HepG2 (cell line): ENCODE data around the gene P4HTM. TPM values are rescaled to one million over a fixed set of nuclear protein-coding genes. Genes with fewer than 3 reads are reported as not detected.

Experiments
- ATAC-seq: fragments of 200-7000 bp; cut with Tn5 transposase; 3 replicates; pipeline ENCODE4 v1.9.1; 2020; ENCODE audit warnings: mild to moderate bottlenecking, moderate library complexity
- BruUV-seq: library from RNA; stranded (reverse); fragments of 400-500 nt; replicated peaks from 2 replicates; lab custom pipeline; 2021; lab: Mats Ljungman, UMichigan
- CTCF ChIA-PET: fragments of 300-600 bp; formaldehyde crosslinking; extraction: SDS; loops from one replicate; lab custom pipeline; 2021; ENCODE audit warnings: low total read pairs, inconsistent platforms, low intra/inter-chr PET ratio; lab: Yijun Ruan, JAX
- POLR2A ChIA-PET: fragments of 350-600 bp; sonication (Branson Sonifier 250); formaldehyde crosslinking; loops from one replicate; lab custom pipeline; 2020; ENCODE audit warnings: antibody characterized with exemption, inconsistent platforms; lab: Yijun Ruan, JAX
- DNase-seq: peaks from one replicate; pipeline ENCODE4 v3.0.0-alpha.2; 2015; ENCODE audit warnings: low spot score
- FAIRE-seq: peaks from 3 replicates; lab custom pipeline; 2011; peaks lifted over from hg19 to GRCh38; lab: Jason Lieb, UNC
- H2AFZ ChIP-seq: one replicate; pipeline ENCODE4 v1.6.1; 2011; ENCODE audit warnings: low read length, inconsistent platforms
- H3K27ac ChIP-seq: fragments of 300-600 bp; 3 replicates; pipeline ENCODE4 v1.8.0; 2011; ENCODE audit warnings: mixed run types, mild to moderate bottlenecking, mixed read lengths, low read length, inconsistent platforms; ENCODE audit not compliant: insufficient read depth; ENCODE audit errors: extremely low read length
- H3K27me3 ChIP-seq, 2 experiments: fragments of 200-600 bp in 1 of 2; 2 replicates in 1 of 2; 3 replicates in 1 of 2; pipeline versions ENCODE4 v1.6.0 to v1.8.0; 2011; ENCODE audit warnings: low read length in 2 of 2, mild to moderate bottlenecking in 2 of 2, moderate library complexity in 2 of 2, inconsistent platforms in 1 of 2; ENCODE audit not compliant: insufficient read depth in 2 of 2, control insufficient read depth in 1 of 2
- H3K36me3 ChIP-seq, 2 experiments: fragments of 200-600 bp in 1 of 2; replicated peaks in 1 of 2; 2 replicates in 1 of 2; 3 replicates in 1 of 2; pipeline versions ENCODE4 v1.5.1 to v1.8.0; 2011; ENCODE audit warnings: low read length in 2 of 2, inconsistent platforms in 1 of 2; ENCODE audit not compliant: insufficient read depth in 2 of 2, control insufficient read depth in 1 of 2
- H3K4me1 ChIP-seq: 2 replicates; pipeline ENCODE4 v1.5.1; 2012; ENCODE audit warnings: low read length, inconsistent platforms; ENCODE audit not compliant: insufficient read depth
- H3K4me2 ChIP-seq: 2 replicates; pipeline ENCODE4 v1.6.0; 2011; ENCODE audit warnings: low read depth, low read length, inconsistent platforms
- H3K4me3 ChIP-seq, 3 experiments: fragments of 200-600 bp in 1 of 3; sonication (generic), shearing (Covaris generic) in 1 of 3; replicated peaks in 1 of 3; 2 replicates each; pipeline ENCODE4 v1.5.1; 2011 to 2016; ENCODE audit warnings: low read length in 3 of 3, inconsistent platforms in 2 of 3, low read depth in 2 of 3, mild to moderate bottlenecking in 2 of 3, control low read depth in 1 of 3, mixed read lengths in 1 of 3; ENCODE audit not compliant: insufficient read depth in 1 of 3
- H3K79me2 ChIP-seq: one replicate; pipeline ENCODE4 v1.6.1; 2011; ENCODE audit warnings: low read length, inconsistent platforms; ENCODE audit not compliant: insufficient read depth
- H3K9ac ChIP-seq: 2 replicates; pipeline ENCODE4 v1.6.0; 2011; ENCODE audit warnings: mild to moderate bottlenecking, low read depth, low read length, inconsistent platforms; ENCODE audit not compliant: insufficient read depth
- H3K9me3 ChIP-seq: 2 replicates; pipeline ENCODE4 v1.5.1; 2012; ENCODE audit warnings: mild to moderate bottlenecking, low read length
- H4K20me1 ChIP-seq: 2 replicates; pipeline ENCODE4 v1.6.0; 2011; ENCODE audit warnings: inconsistent platforms, mild to moderate bottlenecking, low read length, moderate library complexity; ENCODE audit not compliant: insufficient read depth
- BORCS8-MEF2B ChIP-seq: sonication (generic); formaldehyde crosslinking; IDR thresholded peaks from 2 replicates; pipeline ENCODE4 v1.8.0; 2022; ENCODE audit warnings: mild to moderate bottlenecking, missing genetic modification reagents
- DDIT3 ChIP-seq: sonication (generic); formaldehyde crosslinking; IDR thresholded peaks from 2 replicates; pipeline ENCODE4 v1.4.0; 2020; ENCODE audit warnings: mild to moderate bottlenecking, missing genetic modification reagents
- ELF4 ChIP-seq: sonication (generic); formaldehyde crosslinking; IDR thresholded peaks from 2 replicates; pipeline ENCODE4 v1.5.0; 2020; ENCODE audit warnings: missing genetic modification reagents, mild to moderate bottlenecking, moderate library complexity, borderline replicate concordance
- KDM5A ChIP-seq: fragments of 200-600 bp; sonication (generic); IDR thresholded peaks from 2 replicates; pipeline ENCODE4 v1.7.0; 2018; ENCODE audit warnings: antibody characterized with exemption, mild to moderate bottlenecking, low read length, borderline replicate concordance
- KDM5B ChIP-seq: sonication (generic); formaldehyde crosslinking; IDR thresholded peaks from 2 replicates; pipeline ENCODE4 v1.4.0; 2020; ENCODE audit warnings: missing genetic modification reagents, mild to moderate bottlenecking, borderline replicate concordance
- POLR2G ChIP-seq: fragments of 200-400 bp; formaldehyde crosslinking; IDR thresholded peaks from 2 replicates; pipeline ENCODE4 v1.6.1; 2018; ENCODE audit warnings: mild to moderate bottlenecking, low read depth, low read length, moderate library complexity
- RFX5 ChIP-seq: IDR thresholded peaks from 2 replicates; pipeline ENCODE4 v1.6.1; 2011; ENCODE audit warnings: low read depth, low read length, improper control_type of control experiment
- TFE3 ChIP-seq: IDR thresholded peaks from 2 replicates; pipeline ENCODE4 v1.6.1; 2016
- ZBTB46 ChIP-seq: sonication (generic); formaldehyde crosslinking; IDR thresholded peaks from 2 replicates; pipeline ENCODE4 v1.4.0; 2020; ENCODE audit warnings: mild to moderate bottlenecking, missing genetic modification reagents, borderline replicate concordance
- ZNF205 ChIP-seq: IDR thresholded peaks from 2 replicates; pipeline ENCODE4 v1.6.1; 2018; ENCODE audit warnings: missing biosample characterization, missing genetic modification reagents
- ZNF225 ChIP-seq: sonication (generic); formaldehyde crosslinking; IDR thresholded peaks from 2 replicates; pipeline ENCODE4 v1.4.0; 2020; ENCODE audit warnings: mild to moderate bottlenecking, missing genetic modification reagents
- ZNF589 ChIP-seq: sonication (generic); formaldehyde crosslinking; conservative IDR thresholded peaks from 2 replicates; pipeline ENCODE4 v1.8.0; 2022; ENCODE audit warnings: mild to moderate bottlenecking, moderate library complexity, missing genetic modification reagents
- ZNF816 ChIP-seq: sonication (generic); formaldehyde crosslinking; IDR thresholded peaks from 2 replicates; pipeline ENCODE4 v1.8.0; 2022; ENCODE audit warnings: missing genetic modification reagents, mild to moderate bottlenecking, borderline replicate concordance
- WGBS: methylation state at CpG from one replicate; pipeline ENCODE4 v1.1.6; 2017; ENCODE audit warnings: low lambda C conversion rate; 5-methylcytosine and 5-hydroxymethylcytosine counted together
- in situ Hi-C: cut with HindIII; loops from 2 replicates; pipeline ENCODE4 v1.10.0; 2017; ENCODE audit warnings: low pct_unique_long_range_greater_than_20kb; ENCODE audit not compliant: extremely low pct_ligation_motif_present
- intact Hi-C: fragments of 100-400 bp; cut with micrococcal nuclease; formaldehyde crosslinking; loops from one replicate; pipeline ENCODE4 v1.10.0; 2022; ENCODE audit not compliant: unreplicated experiment
- polyA plus RNA-seq, 8 experiments: library from polyadenylated mRNA; depleted of rRNA in 3 of 8; stranded (reverse) in 7 of 8; unstranded in 1 of 8; fragments of >200 nt; fragmentation: Illumina TruSeq in 4 of 8; extraction: Trizol in 4 of 8; gene quantifications; 2 replicates each; pipeline versions ENCODE4 v1.2.1 to v1.2.3, GENCODE V29; 2011 to 2016; ENCODE audit warnings: low read depth in 4 of 8, missing spikeins in 1 of 8, mixed read lengths in 1 of 8; ENCODE audit not compliant: insufficient read depth in 1 of 8
- total RNA-seq, 5 experiments: library from RNA; depleted of rRNA; stranded (reverse); fragments of >200 nt; fragmentation: Illumina TruSeq; extraction: Trizol; gene quantifications; 2 replicates each; pipeline ENCODE4 v1.2.3, GENCODE V29; 2016; ENCODE audit warnings: low read depth in 1 of 5

Gene P4HTM
- total and polyA plus RNA-seq, 2 of the 13 experiments (the other 11 are each of a cell fraction or from before 2014, with no cell fraction given): 0.01 TPM; not detected in 1

GRCh38 chr3:48985831-48986376, 4.1 kb upstream of the P4HTM start:
- Histone ChIP-seq H4K20me1 (no peaks in the 10 kb centered on the region), H3K27me3 (no peaks in the 10 kb centered on the region)
- intact Hi-C loops: loop anchor here (2.0 to 5.0 kb wide), 2 partner anchors 29 to 171 kb away; no protein-coding TSS in a partner anchor
- TF ChIP-seq ELF4 (CRISPR knock-in tag) (no peak), POLR2G (peak; percentile 19; the same call in 1 of the 2 replicates)
- TF ChIP-seq, all 625 proteins: peak for 1
- H2AFZ ChIP-seq: no peak overlapping the region
- peaks cover 21 to 37% of the 10 kb centered on the region in 2 experiments; a peak in 4 of 5 replicates for H3K36me3 ChIP-seq
- 91% methylated on average over 6 of the region's 7 CpGs for WGBS
- FAIRE-seq (no peak), DNase-seq (no peak), ATAC-seq (no peak; the same call in 2 of the 3 replicates)
- POLR2A ChIA-PET: interaction anchor here (1.1 to 1.2 kb wide), 2 partner anchors 21 to 36 kb away, joined by 3 to 5 read pairs; partner anchors contain the start of genes NDUFAF3 and WDR6
- BruUV-seq: no TSS peak
- no peak overlapping the region for H3K4me3 ChIP-seq
- no peak overlapping the region for H3K27ac ChIP-seq
- CTCF ChIA-PET: no interaction called here
- no peaks in the 10 kb centered on the region for H3K9me3 ChIP-seq
- H3K4me2 ChIP-seq: no peak overlapping the region
- in situ Hi-C loops: no loop called here
- H3K79me2 ChIP-seq: no peaks in the 10 kb centered on the region
- H3K9ac ChIP-seq: no peak overlapping the region
- no peaks in the 10 kb centered on the region for H3K4me1 ChIP-seq

GRCh38 chr3:48989126-48989795, 780 bp upstream of the P4HTM start:
- no TSS peak for BruUV-seq
- H3K27ac ChIP-seq: no peak overlapping the region
- H2AFZ ChIP-seq: no peak overlapping the region
- DNase-seq (no peak), ATAC-seq (no peak), FAIRE-seq (no peak)
- no peak overlapping the region for H3K4me2 ChIP-seq
- no peaks in the 10 kb centered on the region for H3K4me1 ChIP-seq
- intact Hi-C loops (loop anchor here (5.0 kb wide), 1 partner anchor 168 kb away; no protein-coding TSS in a partner anchor), in situ Hi-C loops (no loop called here)
- no peak overlapping the region for H3K9ac ChIP-seq
- H3K79me2 ChIP-seq: no peaks in the 10 kb centered on the region
- H3K36me3 ChIP-seq: peaks cover 3 to 7% of the 10 kb centered on the region in 2 experiments; a peak in 3 of 5 replicates
- H3K27me3 ChIP-seq: no peaks in the 10 kb centered on the region
- no peaks in the 10 kb centered on the region for H3K9me3 ChIP-seq
- no peak overlapping the region for H3K4me3 ChIP-seq
- CTCF ChIA-PET: interaction anchor here (2.1 kb wide), 1 partner anchor 25 kb away, joined by 12 read pairs; no protein-coding TSS in a partner anchor
- POLR2A ChIA-PET: no interaction called here
- no peaks in the 10 kb centered on the region for H4K20me1 ChIP-seq
- WGBS: 84% methylated on average over 17 of the region's 21 CpGs
- TF ChIP-seq TFE3 (CRISPR knock-in tag) (no peak), ZNF816 (no peak), ZBTB46 (CRISPR knock-in tag) (no peak), BORCS8-MEF2B (no peak), ZNF225 (CRISPR knock-in tag) (no peak), RFX5 (no peak), KDM5B (no peak), DDIT3 (CRISPR knock-in tag) (no peak), KDM5A (no peak), ZNF205 (CRISPR knock-in tag) (no peak), ZNF589 (no peak)
